HT-29 (cell line): ENCODE data around the gene FAM168A. TPM values are rescaled to one million over a fixed set of nuclear protein-coding genes. Genes with fewer than 3 reads are reported as not detected.

Experiments used
- DNase-seq: peaks from one replicate; pipeline ENCODE4 v3.0.0-alpha.2; 2015; ENCODE audit warnings: low spot score
- total RNA-seq: library from RNA; depleted of rRNA; stranded (reverse); fragments of >200 nt; shearing (Covaris generic); gene quantifications from 2 replicates; pipeline ENCODE4 v1.2.3, GENCODE V29; 2014; rRNA removed

FAM168A gene
- total RNA-seq = 8.1 and 8.2 TPM in 2 replicates

DNA sequence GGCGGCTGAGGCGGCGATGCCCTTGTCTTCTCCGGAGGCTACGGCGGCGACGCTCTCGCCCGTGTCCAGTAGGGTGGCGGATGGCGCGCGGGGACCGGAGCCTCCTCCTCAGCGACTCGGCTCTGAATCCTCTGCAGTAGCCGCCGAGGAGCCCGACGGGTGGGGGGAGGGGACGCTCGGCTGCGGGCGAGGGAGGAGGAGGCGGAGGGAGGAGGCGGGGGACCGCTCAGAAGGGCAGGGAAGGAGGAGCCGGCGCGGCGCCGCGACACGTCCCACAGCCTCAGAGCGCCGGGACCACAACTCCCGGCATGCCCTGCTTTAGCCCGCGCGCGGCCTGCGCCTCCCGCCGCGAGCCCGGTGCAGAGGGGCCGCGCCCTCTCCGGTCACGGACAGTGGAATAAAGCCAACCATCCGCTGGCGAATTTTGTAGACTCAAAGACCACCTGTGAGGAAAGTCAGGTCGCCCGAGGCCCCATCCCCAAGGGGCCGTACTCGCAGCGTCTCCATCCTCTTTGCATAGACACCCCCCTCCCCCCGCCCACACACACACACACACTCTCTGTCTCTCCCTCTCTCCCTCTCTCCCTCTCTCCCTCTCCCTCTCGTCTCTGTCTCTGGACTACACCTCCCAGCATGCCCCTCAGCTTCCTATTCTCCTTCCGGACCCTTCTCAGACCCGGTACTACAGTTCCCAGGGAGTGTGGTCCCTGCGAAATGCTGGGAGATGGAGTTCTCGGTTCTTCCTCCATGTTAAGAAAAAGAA is at the start of gene FAM168A:
FAM168A (minus strand) TSS at position 157 of the 763 bp plus-strand sequence. CDS start 129,638 bp downstream, outside the sequence.
- peak; percentile 98 for DNase-seq

DNA sequence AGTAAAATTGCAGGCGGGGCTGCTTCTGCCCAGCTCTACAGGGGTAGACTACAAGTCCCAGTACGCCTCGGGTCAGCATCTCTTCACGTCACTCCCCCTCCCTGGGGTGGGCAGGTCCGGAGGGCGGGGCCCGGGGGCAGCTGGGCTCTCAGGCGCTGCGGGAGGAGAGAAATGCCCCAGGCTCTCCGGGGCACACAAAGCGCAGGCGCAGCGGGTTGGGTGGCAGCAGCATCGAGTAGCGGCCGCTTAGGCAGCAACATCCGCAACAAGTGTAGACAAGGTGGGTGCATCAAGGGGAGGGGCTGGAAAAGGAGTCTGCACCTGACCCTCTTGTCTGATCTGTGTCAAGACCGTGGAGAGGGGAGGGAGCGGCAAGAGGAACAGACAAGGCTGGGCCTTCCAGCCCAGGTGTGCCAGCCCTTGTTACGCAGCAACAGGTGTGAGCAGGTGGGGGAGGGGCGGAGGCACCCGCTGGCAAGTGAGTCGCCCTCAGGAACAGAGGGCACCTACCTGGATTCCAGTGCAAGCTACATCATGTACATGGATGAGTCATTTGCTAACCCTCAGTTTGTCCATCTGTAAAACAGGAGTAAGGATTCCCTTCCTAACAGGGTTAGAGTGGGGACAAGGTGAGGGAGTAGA is 49.7 kb upstream of the FAM168A start:
- DNase-seq = peak; percentile 94

DNA sequence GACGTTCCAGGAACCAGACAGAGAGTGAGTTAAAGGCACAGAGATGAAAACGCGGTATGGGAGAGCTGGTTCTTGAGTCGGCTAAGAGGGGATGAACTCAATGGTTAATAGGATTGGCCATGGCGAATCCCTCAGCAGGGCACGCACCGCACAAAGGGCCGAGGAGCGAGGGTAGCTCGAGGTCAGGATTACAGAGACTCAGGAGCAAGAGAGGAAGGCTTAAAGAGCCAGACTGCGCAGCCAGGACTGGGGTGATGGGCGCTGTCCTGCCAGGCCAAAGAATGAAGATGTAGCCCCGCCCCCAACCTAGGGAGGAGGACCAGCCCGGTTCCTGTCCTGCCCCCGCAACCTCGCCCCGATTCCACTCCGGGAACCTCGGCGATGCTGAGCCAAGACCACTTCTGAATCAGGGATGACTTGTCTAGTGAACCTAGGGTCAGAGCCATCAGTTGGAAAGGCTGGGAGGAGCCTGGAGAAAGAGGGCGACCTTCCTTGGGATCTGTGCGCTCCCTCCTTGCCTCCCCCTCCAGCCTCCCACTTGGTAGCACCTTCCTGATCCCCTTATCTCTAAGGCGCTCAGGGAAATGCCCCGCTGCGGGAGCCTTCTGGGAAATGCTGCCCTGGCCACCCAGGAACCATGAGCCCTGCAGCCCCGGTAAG is 48.2 kb upstream of the FAM168A start, which contains the start of gene PLEKHB1:
PLEKHB1 (plus strand) TSS at position 610 of the 660 bp plus-strand sequence; CDS start at position 638, 28 bp downstream.
- no peak for DNase-seq

DNA sequence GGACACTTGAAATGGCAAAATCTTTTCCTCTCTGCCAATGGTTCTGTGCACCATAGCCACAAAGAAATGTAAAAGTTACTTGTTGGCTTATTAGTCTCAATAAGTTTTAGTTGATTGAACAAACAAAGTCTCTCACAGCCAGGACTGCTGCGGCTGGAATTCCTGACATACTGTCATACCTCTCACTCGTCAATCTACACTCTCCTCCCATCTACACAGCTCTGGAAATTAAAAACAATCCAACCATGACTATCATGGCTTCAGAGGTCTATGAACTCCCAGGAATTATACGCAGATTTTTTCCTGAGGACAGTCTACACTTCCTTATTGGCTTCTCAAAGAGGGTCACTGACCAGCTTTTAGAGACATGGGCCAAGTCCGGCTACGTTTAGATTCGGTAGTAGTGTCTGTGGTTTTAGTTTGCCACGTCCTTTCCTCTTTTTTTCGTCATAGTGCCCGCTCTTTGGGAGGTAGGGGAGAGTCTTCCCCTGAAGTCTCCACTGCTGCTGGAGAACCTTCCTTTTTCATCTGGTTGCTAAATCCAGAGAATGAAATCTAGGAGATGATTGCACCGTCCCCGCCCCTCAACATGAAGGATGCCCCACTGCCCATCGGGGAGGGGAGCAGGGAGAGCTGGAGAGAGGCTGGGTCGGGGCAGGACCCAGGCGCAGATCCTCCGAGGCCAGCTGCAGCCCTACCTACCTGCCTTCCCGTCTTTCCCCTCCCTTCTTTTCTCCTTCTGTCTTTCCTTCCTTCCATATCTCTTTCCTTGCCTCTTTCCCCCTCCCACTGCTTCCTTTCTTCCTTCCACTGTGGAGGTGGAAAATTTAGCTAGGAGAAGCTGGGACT is 47.4 kb upstream of the FAM168A start:
- DNase-seq = no peak

DNA sequence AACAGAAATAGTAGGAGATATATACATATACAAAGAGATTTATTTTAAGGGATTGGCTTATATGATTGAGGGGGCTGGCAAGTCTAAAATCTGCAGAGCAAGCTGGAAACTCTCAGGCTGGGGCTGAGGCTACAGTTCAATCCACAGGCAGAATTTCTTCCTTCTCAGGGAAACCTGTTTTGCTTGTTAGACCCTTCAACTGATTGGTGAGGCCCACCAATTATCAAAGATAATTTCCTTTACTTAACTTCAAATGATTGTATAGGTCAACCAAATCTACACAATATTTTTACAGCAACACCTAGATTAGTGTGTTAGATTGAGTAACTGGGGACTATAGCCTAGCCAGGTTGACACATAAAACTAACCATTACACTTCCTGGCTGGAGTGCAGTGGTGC is 43.8 kb upstream of the FAM168A start:
- DNase-seq = no peak

DNA sequence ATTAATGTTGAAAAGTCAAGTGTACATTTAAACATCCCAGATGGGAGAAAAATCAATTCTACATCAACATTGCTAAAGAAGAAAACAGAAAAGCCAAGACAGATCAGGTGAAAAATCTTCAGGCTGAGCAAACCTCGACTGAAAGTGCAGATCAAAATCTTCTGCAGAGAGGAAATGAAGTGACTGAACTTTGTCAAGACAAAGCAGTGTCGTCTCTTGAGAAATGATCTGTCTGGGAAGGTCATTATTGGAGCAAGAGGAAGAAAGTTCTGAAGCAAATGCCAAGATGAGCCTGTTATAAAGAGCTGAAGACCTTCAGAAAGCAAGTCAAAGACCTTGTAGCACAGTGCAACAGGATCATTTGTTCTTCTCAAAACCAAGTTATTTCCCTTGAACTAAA is 42.7 kb upstream of the FAM168A start:
- DNase-seq = no peak

DNA sequence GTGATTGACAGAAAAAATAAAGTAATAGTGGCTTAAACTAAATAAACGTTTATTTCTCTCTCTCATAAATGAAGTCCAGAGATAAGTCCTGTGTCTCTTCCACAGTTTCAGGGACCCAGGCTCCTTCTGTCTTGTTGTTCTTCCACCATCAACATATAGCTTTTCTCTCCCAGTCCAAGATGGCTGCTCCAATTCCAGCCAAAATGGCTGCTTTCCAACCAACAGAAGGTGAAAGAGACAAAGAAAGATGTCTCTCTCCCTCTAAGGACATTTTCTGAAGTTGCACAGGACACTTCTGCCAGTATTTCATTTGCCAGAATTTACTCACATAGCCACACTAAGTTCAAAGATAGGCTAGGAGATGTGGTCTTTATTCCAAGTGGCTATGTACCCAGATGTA is 39.1 kb upstream of the FAM168A start:
- DNase-seq = no peak

DNA sequence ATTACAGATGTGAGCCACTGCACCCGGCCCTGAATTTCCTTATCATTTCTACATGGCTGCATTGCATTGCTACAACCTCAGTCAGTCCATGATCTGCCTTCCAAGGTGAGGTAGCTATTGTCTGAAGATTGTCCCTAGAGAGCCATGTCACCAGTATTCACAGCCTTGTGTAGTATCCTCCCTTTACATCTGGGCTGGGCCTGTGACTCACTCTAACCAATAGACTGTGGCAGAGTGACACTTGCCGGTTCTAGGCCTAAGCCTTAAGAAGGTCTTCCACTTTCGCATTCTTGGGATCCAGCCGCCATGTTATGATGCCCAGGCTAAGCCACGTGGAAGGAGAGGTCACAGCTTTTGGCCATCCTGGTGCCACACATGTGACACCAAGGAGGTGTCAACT is 38.3 kb upstream of the FAM168A start:
- DNase-seq = no peak

DNA sequence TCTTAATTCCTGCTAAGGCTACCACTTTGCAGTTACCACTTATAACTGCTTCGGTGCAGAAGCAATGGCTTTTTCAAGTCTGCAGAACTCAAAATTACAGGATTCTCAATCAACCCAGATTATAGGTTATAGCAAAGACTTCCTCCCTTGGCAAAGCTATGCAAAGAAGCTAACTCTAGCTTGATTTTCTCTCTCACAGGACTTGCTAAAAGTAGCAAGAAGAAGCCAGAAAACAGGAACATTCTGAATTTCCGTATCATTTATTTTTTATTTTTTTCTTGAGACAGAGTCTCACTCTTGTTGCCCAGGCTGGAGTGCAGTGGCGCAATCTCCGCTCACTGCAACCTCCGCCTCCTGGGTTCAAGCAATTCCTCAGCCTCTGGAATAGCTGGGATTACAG is 37.8 kb upstream of the FAM168A start:
- no peak for DNase-seq

DNA sequence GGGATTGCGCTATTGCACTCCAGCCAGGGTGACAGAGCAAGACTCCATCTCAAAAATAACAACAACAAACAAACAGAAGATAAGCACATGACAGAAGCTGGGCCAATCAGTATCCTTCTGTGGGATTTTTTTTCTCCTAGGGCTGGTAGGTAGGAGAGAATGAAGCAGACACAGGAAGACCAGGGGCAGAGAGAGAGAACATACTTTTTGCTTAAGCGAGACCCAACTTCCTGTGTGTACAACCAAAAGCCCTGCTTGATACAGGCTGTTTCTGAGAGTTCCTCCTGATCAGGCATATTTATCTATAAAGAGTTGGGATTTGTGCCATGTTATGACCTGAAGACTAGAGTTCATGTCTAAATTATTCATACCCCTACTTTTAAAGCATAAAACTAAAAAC is 36.1 kb upstream of the FAM168A start:
- no peak for DNase-seq

DNA sequence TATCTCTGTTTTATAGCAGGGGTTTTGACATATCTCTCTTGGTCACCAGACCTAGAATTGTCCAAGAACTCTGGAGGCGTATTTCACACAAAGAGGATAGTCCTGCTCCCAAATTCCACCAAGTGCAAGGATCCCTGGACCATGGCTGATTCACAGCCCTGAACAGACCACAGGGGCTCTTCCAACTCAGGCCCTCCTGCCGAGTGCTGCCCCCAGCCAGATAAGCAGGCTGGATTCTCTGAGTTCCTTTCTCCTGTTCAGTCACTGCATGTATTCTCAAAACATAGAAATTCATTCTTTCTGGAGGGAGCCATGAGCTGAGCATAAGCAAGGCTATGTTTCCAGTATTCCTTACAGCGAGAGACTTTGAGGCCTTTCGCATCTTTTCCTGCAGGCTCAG is 35.1 kb upstream of the FAM168A start:
- no peak for DNase-seq

DNA sequence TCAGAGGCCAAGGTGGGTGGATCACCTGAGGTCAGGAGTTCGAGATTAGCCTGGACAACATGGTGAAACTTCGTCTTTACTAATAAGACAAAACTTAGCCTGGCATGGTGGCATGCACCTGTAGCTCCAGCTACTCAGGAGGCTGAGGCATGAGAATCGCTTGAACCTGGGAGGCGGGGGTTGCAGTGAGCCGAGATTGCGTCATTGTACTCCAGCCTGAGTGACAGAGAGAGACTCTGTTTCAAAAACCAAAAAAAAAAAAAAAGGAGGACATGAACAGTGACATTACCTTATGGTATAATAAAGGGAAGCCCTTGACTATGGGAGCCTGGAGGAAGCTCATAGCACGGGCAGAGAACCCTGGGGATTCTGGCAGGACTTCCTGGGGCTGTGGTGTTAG is 32.0 kb upstream of the FAM168A start:
- DNase-seq = no peak

DNA sequence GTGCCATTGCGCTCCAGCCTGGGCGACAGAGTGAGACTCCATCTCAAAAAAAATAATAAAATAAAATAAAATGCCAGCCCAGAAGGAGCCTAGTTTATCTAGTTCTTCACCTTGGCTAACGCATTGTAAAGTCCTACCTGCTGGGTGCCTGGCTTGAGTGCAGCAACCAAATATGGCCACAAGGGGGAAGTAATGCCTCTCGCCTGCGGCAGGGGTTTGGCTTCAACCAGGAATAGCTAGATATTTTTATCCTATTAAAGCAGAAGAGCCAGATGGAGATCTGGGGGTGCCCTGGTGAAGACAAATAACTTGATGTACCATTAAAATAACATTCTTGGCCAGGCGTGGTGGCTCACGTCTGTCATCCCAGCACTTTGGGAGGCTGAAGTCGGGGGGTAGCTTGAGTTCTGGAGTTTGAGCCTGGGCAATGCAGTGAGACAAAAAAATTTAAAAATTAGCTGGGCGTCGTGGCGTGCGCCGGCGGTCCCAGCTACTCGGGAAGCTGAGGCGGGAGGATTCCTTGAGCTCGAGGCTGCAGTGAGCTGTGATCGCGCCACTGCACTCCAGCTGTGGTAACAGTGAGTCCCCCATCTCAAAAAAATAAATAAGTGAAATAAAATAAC is 27.9 kb upstream of the FAM168A start:
- peak; percentile 90 for DNase-seq

GRCh38 chr11:73623686-73624085 is 25.8 kb upstream of the FAM168A start:
- DNase-seq = no peak

GRCh38 chr11:73622926-73623593 is 25.1 kb upstream of the FAM168A start:
- no peak for DNase-seq

- DNase-seq = no peak
These were observed 16.7 kb upstream of the FAM168A start for GRCh38 chr11:73614591-73614990.

GRCh38 chr11:73612601-73613140 is 14.8 kb upstream of the FAM168A start:
- no peak for DNase-seq

- DNase-seq = no peak
These were observed 937 bp upstream of the FAM168A start for GRCh38 chr11:73598719-73599379.

GRCh38 chr11:73597336-73597955 is 466 bp downstream of the FAM168A start:
- no peak for DNase-seq
